Activated naive CD8-positive, alpha-beta T cell treated with anti-CD3 and anti-CD28 coated beads, Interleukin-2, amount 10 ng/mL, durations not matched to agents 7 days and 5 days (primary cell): ENCODE data around the gene RPL31. TPM values are rescaled to one million over a fixed set of nuclear protein-coding genes. Genes with fewer than 3 reads are reported as not detected.
A peak's percentile ranks its signal among the peaks of the same experiment; 100 is the strongest.

Experiments used
- ATAC-seq: fragments of 150-1000 bp; cut with Tn5 transposase; one replicate; pipeline ENCODE4 v1.10.0; 2021; ENCODE audit warnings: low read depth, moderate library complexity
- POLR2A ChIA-PET: fragments of 350-600 bp; sonication (Branson Sonifier 250); formaldehyde crosslinking; loops from one replicate; lab custom pipeline; 2021; ENCODE audit warnings: antibody characterized with exemption; lab: Charles Lee
- DNase-seq: peaks from one replicate; pipeline ENCODE4 v3.0.0; 2021
- H3K27ac Mint-ChIP-seq: one replicate; pipeline ENCODE4 v1.8.0; 2022; ENCODE audit warnings: mild to moderate bottlenecking, mixed read lengths
- H3K27me3 Mint-ChIP-seq: one replicate; pipeline ENCODE4 v1.8.0; 2022; ENCODE audit warnings: mild to moderate bottlenecking, moderate library complexity, mixed read lengths
- H3K36me3 Mint-ChIP-seq: one replicate; pipeline ENCODE4 v1.8.0; 2021; ENCODE audit warnings: mild to moderate bottlenecking, mixed read lengths
- H3K4me1 Mint-ChIP-seq: one replicate; pipeline ENCODE4 v1.8.0; 2021; ENCODE audit warnings: mixed read lengths
- H3K4me3 Mint-ChIP-seq: one replicate; pipeline ENCODE4 v1.8.0; 2022; ENCODE audit warnings: mild to moderate bottlenecking, moderate library complexity, mixed read lengths
- H3K9me3 Mint-ChIP-seq: one replicate; pipeline ENCODE4 v1.8.0; 2021; ENCODE audit warnings: mixed read lengths
- total RNA-seq, 2 experiments: library from RNA; stranded (reverse); gene quantifications; one replicate each; pipeline ENCODE4 v1.2.3, GENCODE V29; 2021

The RPL31 gene
- total RNA-seq, 2 experiments from 2014 or later, result 1,575 to 1,632 TPM

DNA sequence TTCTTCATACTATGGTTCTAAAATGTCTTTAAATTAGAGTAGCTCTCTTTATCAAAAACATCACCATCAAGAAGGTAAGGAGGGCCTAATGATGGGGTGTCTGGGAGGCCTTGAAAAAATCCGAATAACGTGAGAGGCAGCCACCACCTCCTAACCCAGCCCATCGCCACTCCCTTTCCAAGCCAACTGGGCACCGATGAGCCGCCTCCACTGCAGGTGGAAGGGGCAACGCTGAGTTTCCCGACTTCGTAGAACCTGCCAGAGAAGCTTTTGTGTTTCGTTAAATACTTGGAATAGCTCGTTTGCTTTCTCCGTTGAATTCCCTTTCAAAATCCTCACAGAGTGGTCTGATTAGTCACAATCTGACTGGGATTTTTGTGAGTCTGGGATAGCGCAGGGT is 22.0 kb upstream of the RPL31 start:
- no peaks in the 10 kb centered on the region for H3K9me3 Mint-ChIP-seq
- no peak overlapping the region for H3K27ac Mint-ChIP-seq
- ATAC-seq (no peak), DNase-seq (no peak)
- POLR2A ChIA-PET, result no interaction called here
- no peak overlapping the region for H3K4me3 Mint-ChIP-seq
- H3K36me3 Mint-ChIP-seq, result no peaks in the 10 kb centered on the region
- no peaks in the 10 kb centered on the region for H3K27me3 Mint-ChIP-seq
- peaks cover 4% of the 10 kb centered on the region for H3K4me1 Mint-ChIP-seq

DNA sequence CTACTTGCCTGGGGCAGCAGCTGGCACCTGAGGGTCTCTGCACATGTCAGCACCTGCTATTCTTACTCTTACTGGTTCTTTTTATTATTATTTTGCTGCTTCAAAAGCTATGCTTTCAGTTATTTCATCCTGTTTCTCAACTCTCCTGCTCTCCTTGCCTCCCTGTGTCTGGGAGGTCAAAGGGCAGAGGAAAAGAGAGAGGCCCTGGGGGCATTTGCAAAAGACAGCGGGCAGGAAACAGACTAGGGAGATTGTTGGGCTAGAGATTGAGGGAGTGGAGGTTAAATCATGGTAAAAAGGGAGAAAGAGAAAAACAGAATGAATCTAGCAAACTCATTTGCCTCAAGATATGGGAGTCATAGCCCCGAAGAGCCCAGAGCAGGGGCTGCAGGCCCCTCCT is 21.1 kb upstream of the RPL31 start:
- POLR2A ChIA-PET, result no interaction called here
- Mint-ChIP-seq H3K4me1 (peaks cover 4% of the 10 kb centered on the region), H3K4me3 (no peak overlapping the region), H3K36me3 (no peaks in the 10 kb centered on the region), H3K9me3 (no peaks in the 10 kb centered on the region), H3K27ac (no peak overlapping the region), H3K27me3 (no peaks in the 10 kb centered on the region)
- ATAC-seq (no peak), DNase-seq (no peak)

DNA sequence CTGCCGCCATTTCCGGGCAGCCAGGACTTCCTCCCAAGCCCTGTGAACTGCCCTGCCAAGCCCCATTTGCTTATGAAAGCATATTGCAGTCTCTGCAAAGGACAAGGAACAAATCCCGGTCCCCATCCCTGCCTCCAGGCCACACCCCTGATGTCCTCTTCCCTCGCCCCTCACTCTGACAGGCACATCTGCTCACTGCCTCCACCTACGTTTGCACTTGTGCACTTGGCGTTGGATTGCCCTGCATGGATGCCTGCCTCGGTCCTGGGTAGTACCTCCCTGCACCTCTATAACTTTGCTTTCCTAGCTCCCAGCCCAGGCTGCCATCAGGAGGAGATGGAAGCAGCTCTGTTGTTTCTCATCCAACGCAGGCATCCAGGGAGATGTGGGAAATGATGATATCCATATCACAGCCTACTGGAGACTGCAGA is 19.6 kb upstream of the RPL31 start:
- H3K36me3 Mint-ChIP-seq, result no peaks in the 10 kb centered on the region
- no peak for DNase-seq
- H3K27ac Mint-ChIP-seq, result no peak overlapping the region
- H3K9me3 Mint-ChIP-seq, result no peaks in the 10 kb centered on the region
- H3K4me3 Mint-ChIP-seq, result no peak overlapping the region
- no peak for ATAC-seq
- POLR2A ChIA-PET, result no interaction called here
- peaks cover 4% of the 10 kb centered on the region for H3K4me1 Mint-ChIP-seq
- H3K27me3 Mint-ChIP-seq, result no peaks in the 10 kb centered on the region

DNA sequence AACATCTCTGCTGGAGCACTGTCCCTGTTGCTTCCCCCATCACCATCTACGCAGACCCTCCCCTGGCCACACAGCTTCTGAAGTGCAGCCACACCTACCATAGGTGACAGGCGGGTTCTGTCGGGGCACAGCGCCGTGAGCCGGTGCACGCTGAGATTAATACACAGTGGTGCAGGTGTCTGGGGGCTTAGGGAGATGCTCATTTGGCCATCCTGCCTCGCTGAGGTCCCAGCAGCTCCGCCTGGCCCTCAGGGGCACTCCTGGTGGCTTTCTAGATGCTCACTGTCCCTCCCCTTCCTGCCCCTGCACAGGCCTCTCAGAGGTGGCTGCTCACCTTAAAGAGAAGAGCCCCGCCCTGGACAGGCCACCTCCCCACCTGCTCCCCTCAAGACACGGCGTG is 18.9 kb upstream of the RPL31 start:
- Mint-ChIP-seq H3K27me3 (no peaks in the 10 kb centered on the region), H3K4me3 (no peak overlapping the region), H3K9me3 (no peaks in the 10 kb centered on the region), H3K4me1 (peaks cover 4% of the 10 kb centered on the region), H3K27ac (no peak overlapping the region), H3K36me3 (no peaks in the 10 kb centered on the region)
- POLR2A ChIA-PET, result no interaction called here
- ATAC-seq (no peak), DNase-seq (no peak)

DNA sequence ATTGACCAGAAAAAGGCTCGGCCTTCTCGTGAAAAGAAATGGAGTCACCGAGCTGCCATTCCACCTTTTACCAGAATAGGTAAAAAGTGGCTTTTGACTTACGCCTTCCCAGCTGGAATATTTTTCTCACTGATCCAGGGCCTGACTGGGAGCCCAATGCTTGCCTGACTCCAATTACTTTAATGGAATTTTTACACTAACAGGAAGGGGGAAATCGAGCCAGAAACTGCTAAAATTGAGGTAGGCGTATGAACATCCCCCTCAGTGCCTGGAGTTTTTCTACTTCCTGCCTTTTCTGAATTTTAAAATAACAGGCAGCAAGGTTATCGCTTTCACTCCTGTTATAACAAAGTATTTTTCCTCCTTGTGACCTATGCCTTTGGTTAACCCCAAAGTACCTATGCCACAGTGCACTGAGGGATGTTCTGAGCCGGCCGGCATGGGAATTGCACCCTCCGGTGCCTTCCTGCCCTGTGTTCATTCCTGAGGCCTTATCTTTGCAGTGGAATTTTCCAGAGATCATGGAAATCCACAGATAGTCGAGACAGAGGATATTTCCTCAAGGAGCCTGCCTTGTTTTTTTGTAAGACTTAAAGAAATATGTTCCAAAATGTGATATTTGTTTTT is 18.3 kb upstream of the RPL31 start:
- ATAC-seq (no peak), DNase-seq (no peak)
- POLR2A ChIA-PET, result no interaction called here
- Mint-ChIP-seq H3K4me3 (no peak overlapping the region), H3K36me3 (no peaks in the 10 kb centered on the region), H3K27me3 (no peaks in the 10 kb centered on the region), H3K4me1 (peaks cover 4% of the 10 kb centered on the region), H3K27ac (no peak overlapping the region), H3K9me3 (no peaks in the 10 kb centered on the region)

DNA sequence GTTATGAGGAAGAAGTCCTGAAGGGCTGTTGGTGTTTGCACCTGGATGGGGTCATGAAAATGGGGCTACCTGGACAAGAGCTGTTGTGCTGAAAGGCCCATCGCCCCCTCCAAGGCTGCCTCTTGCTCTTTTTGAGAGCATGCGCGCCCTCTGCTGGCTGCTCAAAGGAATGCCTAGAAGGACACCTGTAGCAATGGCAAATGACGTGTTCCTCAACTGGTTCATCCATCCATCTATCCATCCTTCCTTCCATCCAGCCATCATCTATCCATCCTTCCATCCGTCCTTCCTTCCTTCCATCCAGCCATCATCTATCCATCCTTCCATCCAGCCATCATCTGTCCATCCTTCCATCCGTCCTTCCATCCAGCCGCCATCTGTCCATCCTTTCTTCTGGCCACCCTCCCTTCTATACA is 17.2 kb upstream of the RPL31 start:
- no peaks in the 10 kb centered on the region for H3K27me3 Mint-ChIP-seq
- peaks cover 4% of the 10 kb centered on the region for H3K4me1 Mint-ChIP-seq
- H3K27ac Mint-ChIP-seq, result no peak overlapping the region
- POLR2A ChIA-PET, result interaction anchor here (1.0 kb wide), 1 partner anchor 422 kb away, joined by 4 read pairs; the partner anchor contains the start of gene PDCL3
- ATAC-seq, result peak; percentile 79
- H3K4me3 Mint-ChIP-seq, result no peak overlapping the region
- no peaks in the 10 kb centered on the region for H3K36me3 Mint-ChIP-seq
- H3K9me3 Mint-ChIP-seq, result no peaks in the 10 kb centered on the region
- peak; percentile 78 for DNase-seq

DNA sequence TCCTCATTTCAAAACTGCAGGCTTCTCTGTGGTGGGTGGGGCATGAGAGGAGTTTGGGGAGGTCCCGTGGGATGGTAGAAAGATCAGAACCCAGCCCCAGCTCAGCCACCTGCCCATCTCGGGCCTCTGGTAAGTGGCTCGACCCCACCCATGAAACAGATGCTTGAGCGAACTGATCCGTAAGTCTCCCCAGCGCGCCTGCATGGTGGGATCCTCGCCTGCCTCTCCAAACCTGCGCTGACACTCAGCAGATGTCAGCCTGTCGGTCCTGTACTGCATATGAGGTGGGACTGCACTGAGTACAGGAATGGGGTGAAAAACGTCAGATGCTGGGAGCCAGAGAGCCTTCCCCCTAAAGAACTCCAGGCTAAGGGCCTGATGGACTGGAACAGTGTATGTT is 15.9 kb upstream of the RPL31 start:
- Mint-ChIP-seq H3K27me3 (no peaks in the 10 kb centered on the region), H3K36me3 (no peaks in the 10 kb centered on the region), H3K4me1 (peaks cover 1% of the 10 kb centered on the region), H3K9me3 (no peaks in the 10 kb centered on the region), H3K27ac (no peak overlapping the region), H3K4me3 (no peak overlapping the region)
- ATAC-seq (no peak), DNase-seq (no peak)
- POLR2A ChIA-PET, result no interaction called here

DNA sequence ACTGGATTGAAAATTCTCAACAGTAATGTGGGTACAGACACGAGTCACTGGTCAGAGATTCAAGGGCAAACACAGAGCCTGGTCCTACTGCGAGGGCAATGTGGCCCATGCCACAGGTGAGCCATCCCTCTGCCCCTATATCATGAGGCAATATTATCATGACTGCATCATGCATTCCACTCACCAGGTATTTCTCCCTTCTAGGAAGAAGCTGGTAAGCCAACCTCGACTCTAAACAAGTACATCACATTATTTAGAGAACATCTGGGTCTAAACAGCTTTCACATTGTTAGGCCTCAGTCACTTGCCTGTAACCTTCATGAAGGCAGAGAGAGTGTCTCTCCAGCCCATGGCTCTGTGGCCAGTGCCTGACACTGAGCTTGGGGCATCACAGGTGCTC is 14.6 kb upstream of the RPL31 start:
- no peaks in the 10 kb centered on the region for H3K9me3 Mint-ChIP-seq
- H3K4me3 Mint-ChIP-seq, result no peak overlapping the region
- H3K27ac Mint-ChIP-seq, result no peak overlapping the region
- H3K36me3 Mint-ChIP-seq, result no peaks in the 10 kb centered on the region
- H3K27me3 Mint-ChIP-seq, result no peaks in the 10 kb centered on the region
- ATAC-seq (no peak), DNase-seq (no peak)
- H3K4me1 Mint-ChIP-seq, result peaks cover 4% of the 10 kb centered on the region
- POLR2A ChIA-PET, result no interaction called here

DNA sequence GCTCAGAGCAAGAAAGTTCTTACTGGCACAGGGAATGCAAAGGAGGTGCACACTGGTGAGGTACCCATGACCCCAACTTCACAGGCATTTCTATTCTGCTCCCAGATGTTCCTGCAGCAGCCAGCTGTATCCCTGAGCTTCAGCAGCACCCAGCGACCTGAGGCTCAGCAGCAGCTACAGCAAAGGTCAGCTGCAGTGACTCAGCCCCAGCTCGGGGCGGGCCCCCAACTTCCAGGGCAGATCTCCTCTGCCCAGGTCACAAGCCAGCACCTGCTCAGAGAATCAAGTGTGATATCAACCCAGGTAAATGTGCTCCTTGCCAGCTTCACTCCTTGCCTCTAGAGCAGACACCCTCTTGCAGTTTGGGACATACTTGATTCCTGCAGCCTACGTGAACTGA is 14.1 kb upstream of the RPL31 start:
- DNase-seq, result no peak
- no peaks in the 10 kb centered on the region for H3K9me3 Mint-ChIP-seq
- no peaks in the 10 kb centered on the region for H3K27me3 Mint-ChIP-seq
- H3K4me3 Mint-ChIP-seq, result no peak overlapping the region
- peaks cover 5% of the 10 kb centered on the region for H3K4me1 Mint-ChIP-seq
- ATAC-seq, result no peak
- POLR2A ChIA-PET, result no interaction called here
- no peaks in the 10 kb centered on the region for H3K36me3 Mint-ChIP-seq
- no peak overlapping the region for H3K27ac Mint-ChIP-seq

DNA sequence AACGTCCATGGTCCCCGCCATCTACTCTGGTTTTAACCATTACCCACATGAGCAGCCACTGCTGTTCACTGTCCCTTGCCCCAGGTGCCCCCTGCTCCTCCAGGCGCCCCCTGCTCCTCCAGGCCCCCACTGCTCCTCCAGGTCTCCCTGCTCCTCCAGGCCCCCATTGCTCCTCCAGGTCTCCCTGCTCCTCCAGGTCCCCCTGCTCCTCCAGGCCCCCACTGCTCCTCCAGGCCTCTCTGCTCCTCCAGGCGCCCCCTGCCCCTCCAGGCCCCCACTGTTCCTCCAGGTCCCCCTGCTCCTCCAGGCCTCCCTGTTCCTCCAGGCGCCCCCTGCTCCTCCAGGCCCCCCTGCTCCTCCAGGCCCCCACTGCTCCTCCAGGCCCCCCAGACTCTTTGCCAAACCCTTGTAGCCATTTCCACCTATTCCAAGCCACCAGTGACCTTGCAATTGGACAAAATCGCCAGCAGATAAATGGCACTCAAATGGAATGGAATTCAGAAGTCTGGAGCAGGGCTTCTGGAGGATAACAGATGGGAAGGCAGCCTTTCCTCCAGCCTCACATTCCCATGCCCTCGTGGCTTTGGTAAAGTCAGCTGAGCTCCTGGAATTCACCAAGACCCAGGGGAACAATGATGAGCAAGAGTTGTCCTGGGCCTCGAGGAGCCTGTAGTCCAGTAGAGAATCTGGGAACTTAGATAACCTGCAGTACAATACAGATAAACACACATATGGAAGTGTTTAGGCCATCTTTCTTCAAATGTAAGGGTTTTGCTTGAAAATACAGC is 13.3 kb upstream of the RPL31 start:
- no peaks in the 10 kb centered on the region for H3K36me3 Mint-ChIP-seq
- no peak overlapping the region for H3K4me3 Mint-ChIP-seq
- no peaks in the 10 kb centered on the region for H3K27me3 Mint-ChIP-seq
- POLR2A ChIA-PET, result interaction anchor here (1.0 kb wide), 1 partner anchor 13 kb away, joined by 3 read pairs; the partner anchor contains the start of gene RPL31
- ATAC-seq, result no peak
- no peak overlapping the region for H3K27ac Mint-ChIP-seq
- no peaks in the 10 kb centered on the region for H3K9me3 Mint-ChIP-seq
- peaks cover 5% of the 10 kb centered on the region for H3K4me1 Mint-ChIP-seq
- no peak for DNase-seq

DNA sequence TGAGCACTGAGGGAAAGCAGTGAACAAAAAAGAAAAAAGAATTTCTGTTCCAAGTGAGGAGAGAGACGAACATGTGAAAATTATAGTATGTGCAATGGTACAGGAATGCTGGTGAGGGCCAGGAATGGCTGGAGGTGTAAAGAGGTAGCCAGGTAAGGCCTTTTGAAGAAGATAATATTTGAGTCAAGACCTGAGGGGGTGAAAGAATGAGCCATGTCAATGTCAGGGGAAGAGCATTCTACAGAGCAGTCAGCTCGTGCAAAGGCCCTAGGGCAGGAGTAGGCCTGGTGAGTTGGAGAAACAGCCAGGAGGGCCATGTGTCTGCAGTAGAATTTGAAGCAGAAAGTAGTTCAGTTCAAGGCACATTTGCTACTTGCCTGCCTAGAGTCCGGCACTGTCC is 12.4 kb upstream of the RPL31 start:
- no peak overlapping the region for H3K4me3 Mint-ChIP-seq
- peaks cover 5% of the 10 kb centered on the region for H3K4me1 Mint-ChIP-seq
- H3K9me3 Mint-ChIP-seq, result no peaks in the 10 kb centered on the region
- POLR2A ChIA-PET, result interaction anchor here (1.0 kb wide), 1 partner anchor 12 kb away, joined by 3 read pairs; the partner anchor contains the start of gene RPL31
- no peaks in the 10 kb centered on the region for H3K27me3 Mint-ChIP-seq
- no peak for DNase-seq
- no peak overlapping the region for H3K27ac Mint-ChIP-seq
- ATAC-seq, result no peak
- H3K36me3 Mint-ChIP-seq, result no peaks in the 10 kb centered on the region

DNA sequence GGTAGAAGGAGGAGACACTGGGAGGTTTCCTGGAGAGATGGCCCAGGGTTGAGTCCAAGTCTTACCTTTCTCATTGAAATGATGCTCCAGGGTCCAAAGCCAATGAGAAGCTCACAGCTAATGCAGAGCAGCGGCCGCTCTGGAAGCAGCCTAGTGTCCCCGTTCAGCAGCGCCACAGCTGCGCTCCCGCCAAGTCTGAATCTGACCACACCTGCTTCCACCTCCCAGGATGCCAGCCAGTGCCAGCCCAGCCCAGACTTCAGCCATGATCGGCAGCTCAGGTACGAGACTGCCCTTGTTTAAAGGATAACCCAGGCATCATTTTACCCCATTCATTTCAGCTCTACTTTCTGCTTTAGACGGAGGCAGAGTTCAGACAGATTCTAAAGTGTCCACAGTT is 11.9 kb upstream of the RPL31 start:
- Mint-ChIP-seq H3K4me1 (peaks cover 3% of the 10 kb centered on the region), H3K27ac (no peak overlapping the region), H3K4me3 (no peak overlapping the region), H3K27me3 (no peaks in the 10 kb centered on the region), H3K36me3 (no peaks in the 10 kb centered on the region), H3K9me3 (no peaks in the 10 kb centered on the region)
- DNase-seq, result no peak
- POLR2A ChIA-PET, result no interaction called here
- ATAC-seq, result no peak

DNA sequence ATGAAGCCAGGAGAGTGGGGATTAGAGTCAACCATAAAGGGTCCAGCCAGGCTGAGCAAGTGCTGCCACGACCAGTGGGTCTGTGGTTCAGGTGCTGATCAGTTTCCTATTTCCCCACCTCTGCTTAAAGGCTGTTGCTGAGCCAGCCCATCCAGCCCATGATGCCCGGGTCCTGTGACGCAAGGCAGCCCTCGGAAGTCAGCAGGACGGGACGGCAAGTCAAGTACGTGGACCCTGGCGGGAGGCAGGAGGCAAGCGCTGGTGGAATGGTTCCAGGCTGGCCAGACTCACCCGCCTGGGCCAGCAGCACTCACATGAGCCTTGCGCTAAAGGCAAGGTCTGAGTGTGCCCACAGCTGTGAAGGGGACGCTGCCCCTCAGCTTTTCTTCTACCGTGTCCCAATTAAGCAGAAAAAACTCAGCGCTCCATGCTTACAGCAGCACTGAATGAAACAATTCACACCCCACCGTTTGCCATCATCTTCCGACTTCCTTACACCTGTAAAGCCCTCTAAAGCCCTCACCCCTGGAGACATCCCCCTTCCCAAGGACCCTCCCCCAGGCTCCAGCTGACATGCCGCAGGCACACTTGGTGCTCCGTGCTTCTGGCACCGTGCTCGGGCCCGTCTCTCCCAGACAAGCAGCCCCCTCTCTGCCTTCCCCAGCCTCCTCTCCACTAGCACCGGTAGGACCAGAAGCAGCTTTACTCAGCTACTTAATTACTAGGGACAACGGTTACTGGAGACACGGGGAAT is 11.3 kb upstream of the RPL31 start:
- DNase-seq (no peak), ATAC-seq (no peak)
- no peak overlapping the region for H3K27ac Mint-ChIP-seq
- no peaks in the 10 kb centered on the region for H3K9me3 Mint-ChIP-seq
- no peaks in the 10 kb centered on the region for H3K36me3 Mint-ChIP-seq
- H3K4me3 Mint-ChIP-seq, result no peak overlapping the region
- H3K27me3 Mint-ChIP-seq, result no peaks in the 10 kb centered on the region
- POLR2A ChIA-PET, result interaction anchor here (0.6 kb wide), 1 partner anchor 17 kb away, joined by 3 read pairs; no protein-coding TSS in a partner anchor
- H3K4me1 Mint-ChIP-seq, result peaks cover 3% of the 10 kb centered on the region
